Measurements from ENCODE around the gene RAD51B.

RAD51B gene

GRCh38 chr14:68441542-68441941 is 622.0 kb downstream of the RAD51B start:
- no peak for TF ChIP-seq CTCF (IDR thresholded peaks at IDR 0.05; ENCODE audit: insufficient read depth, missing control alignments)
- DNase-seq (ENCODE audit: insufficient read length, low spot score) (no peak), FAIRE-seq (no peak)

DNA sequence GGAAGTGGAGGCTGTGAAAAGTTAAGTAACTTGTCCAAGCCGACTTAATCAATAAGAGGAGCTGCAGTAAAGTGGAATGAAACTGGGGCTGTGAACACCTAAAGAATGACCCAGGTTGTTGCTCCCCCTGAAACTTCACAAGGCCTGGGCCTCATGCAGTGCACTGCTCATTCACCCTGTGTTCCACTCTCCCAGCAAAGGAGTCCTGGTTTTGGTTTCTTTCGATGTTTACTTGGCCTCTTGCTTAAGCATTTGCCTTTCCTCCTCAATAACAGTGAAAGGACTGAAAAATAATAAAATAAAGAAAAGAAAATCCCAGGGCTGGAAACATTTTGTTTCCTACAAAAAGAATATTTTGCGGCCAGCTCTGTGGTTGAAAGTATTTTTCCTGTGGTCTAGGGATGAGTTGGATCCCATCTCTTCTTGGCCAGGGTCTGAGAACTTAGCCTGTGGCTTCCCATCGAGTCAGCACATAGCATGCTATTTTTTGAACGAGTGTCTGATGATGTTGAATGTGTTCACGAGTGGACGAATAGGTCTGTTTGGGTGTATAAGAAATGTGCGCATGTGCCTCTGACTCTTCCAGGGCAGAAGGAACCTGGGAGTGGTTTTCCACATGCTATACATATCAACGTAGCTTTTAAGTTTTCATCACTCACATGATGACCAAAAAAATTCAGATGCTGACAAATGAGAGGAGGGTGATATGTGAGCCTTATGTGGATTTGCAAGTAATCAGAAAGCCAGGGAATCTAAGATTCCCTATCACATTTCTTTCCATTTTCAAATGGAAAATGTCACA is 623.5 kb downstream of the RAD51B start:
- DNase-seq (ENCODE audit: insufficient read length, low spot score) = no peak
- FAIRE-seq = no peak
- no peak for TF ChIP-seq CTCF (IDR thresholded peaks at IDR 0.05; ENCODE audit: insufficient read depth, missing control alignments)

GRCh38 chr14:68444449-68445168 is 625.0 kb downstream of the RAD51B start:
- DNase-seq (ENCODE audit: insufficient read length, low spot score) = no peak

GRCh38 chr14:68446243-68447040 is 626.9 kb downstream of the RAD51B start:
- TF ChIP-seq CTCF (IDR thresholded peaks at IDR 0.05; ENCODE audit: insufficient read depth, missing control alignments) = no peak
- DNase-seq (ENCODE audit: insufficient read length, low spot score) (no peak), FAIRE-seq (no peak)

More at GRCh38 chr14:68444449-68445168, 625.0 kb downstream of the RAD51B start:
- no peak for FAIRE-seq
- no peak for TF ChIP-seq CTCF (IDR thresholded peaks at IDR 0.05; ENCODE audit: insufficient read depth, missing control alignments)

GRCh38 chr14:68447581-68448251 is 628.1 kb downstream of the RAD51B start:
- DNase-seq (ENCODE audit: insufficient read length, low spot score) (no peak), FAIRE-seq (no peak)
- TF ChIP-seq CTCF (IDR thresholded peaks at IDR 0.05; ENCODE audit: insufficient read depth, missing control alignments) = no peak

DNA sequence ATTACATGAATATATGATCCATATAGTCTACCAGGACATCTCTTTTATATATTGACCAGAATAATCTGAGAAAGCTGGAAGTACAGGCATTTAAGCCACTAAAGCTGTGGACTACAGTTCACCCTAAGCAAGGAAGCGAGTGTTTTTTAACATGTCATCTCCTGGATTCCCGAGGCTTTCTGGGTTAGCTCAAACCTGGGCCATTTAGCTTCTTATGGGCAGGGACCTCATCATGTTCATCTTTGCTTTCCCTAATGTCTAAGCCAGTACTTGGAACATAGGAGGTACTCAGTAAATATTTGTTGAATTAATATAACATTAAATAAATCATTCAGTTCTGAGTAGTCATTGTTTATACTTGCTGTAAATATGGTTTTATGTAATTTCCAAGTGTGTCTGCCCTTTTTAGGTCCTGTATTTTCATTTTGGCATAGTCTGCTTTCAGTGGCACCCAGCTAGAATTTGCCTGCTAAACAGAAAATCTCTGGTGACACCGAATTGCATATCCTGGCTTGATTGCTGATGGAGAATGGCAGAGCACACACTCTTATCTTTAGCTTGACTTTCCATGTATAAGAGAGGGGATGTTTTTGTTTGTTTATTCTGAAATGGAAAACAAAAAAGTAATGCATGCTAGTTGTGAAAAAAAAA is 628.8 kb downstream of the RAD51B start:
- no peak for TF ChIP-seq CTCF (IDR thresholded peaks at IDR 0.05; ENCODE audit: insufficient read depth, missing control alignments)
- DNase-seq (ENCODE audit: insufficient read length, low spot score) (no peak), FAIRE-seq (no peak)
